H1 (cell line): ENCODE results near the gene ITGB5. TPM values are rescaled to one million over a fixed set of nuclear protein-coding genes. Genes with fewer than 3 reads are reported as not detected.

Experiments
- EZH2 ChIP-seq: fragments of 200-600 bp; sonication (generic); IDR thresholded peaks from 2 replicates; pipeline ENCODE4 v1.7.1; 2012; ENCODE audit warnings: low read depth, mild to moderate bottlenecking, moderate library complexity, low read length, inconsistent platforms; ENCODE audit not compliant: severe bottlenecking
- NRF1 ChIP-seq: IDR thresholded peaks from 2 replicates; pipeline ENCODE4 v1.6.1; 2011; ENCODE audit warnings: mild to moderate bottlenecking, low read depth, low read length, improper control_type of control experiment
- polyA plus RNA-seq, 7 experiments: library from polyadenylated mRNA; depleted of rRNA in 3 of 7; stranded (reverse) in 5 of 7; unstranded in 2 of 7; fragments of >200 nt in 5 of 7; fragments of 200-250 nt in 2 of 7; gene quantifications; 1 replicate in 5 of 7; 2 replicates in 1 of 7; 4 replicates in 1 of 7; pipeline versions ENCODE4 v1.2.1 to v1.2.3, GENCODE V29; 2011 to 2013; ENCODE audit warnings: missing spikeins in 2 of 7, mixed read lengths in 2 of 7
- total RNA-seq: library from RNA; stranded (reverse); fragmentation: NEBNext Ultra II Directional; extraction: Animal tissue kit (Norgen Biotek cat#: 25700); gene quantifications from 2 replicates; pipeline ENCODE4 v1.2.1, GENCODE V29; 2021

Gene ITGB5
- total and polyA plus RNA-seq, 2 of the 8 experiments (the other 6 are each of a cell fraction or from before 2014, with no cell fraction given) = 101 to 268 TPM

DNA sequence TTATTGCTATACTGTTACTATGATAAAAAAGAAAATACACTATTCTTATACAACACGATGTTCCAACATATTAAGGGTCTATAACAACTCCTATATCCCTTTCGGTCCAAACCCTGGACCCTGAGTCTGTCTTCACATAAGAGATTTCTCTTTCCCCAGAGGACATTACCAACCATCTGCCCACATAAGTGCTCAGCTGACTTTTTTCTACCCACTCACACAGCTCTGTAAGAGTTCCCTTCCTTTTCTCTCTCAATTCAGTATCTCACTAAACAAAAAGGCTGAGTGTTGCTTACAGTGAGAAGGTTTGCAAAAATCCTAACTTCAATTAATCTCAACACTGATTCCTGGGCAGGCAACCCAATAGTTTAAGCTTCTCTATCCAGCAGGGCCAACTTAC is 30.5 kb downstream of the ITGB5 start (continued):
- TF ChIP-seq EZH2 (no peak), NRF1 (no peak)
- TF ChIP-seq, all 59 proteins: peak for 0
